Stimulated activated CD4-positive, alpha-beta T cell treated with anti-CD3 and anti-CD28 coated beads, Interleukin-15, amount 100 ng/mL, for 24 hours (primary cell): ENCODE measurements around the gene BRINP2.
"Not testable (repeated sequence)": the region's sequence is repeated elsewhere in the genome, so short reads cannot be mapped to it uniquely, and the experiment has no call there.

Source experiments
- DNase-seq: peaks from one replicate; pipeline ENCODE4 v3.0.0-alpha.2; 2020

The BRINP2 gene

GRCh38 chr1:177315761-177316160 is 145.0 kb downstream of the BRINP2 start:
- no peak for DNase-seq

- not testable (repeated sequence) for DNase-seq
These were observed 150.7 kb downstream of the BRINP2 start for GRCh38 chr1:177321434-177321833.

GRCh38 chr1:177328251-177328650 is 157.5 kb downstream of the BRINP2 start:
- no peak for DNase-seq

- DNase-seq: no peak
These were observed 159.1 kb downstream of the BRINP2 start for GRCh38 chr1:177329871-177330270.
